ENCODE results near the gene SUN3.

SUN3 gene

GRCh38 chr7:48028938-48029337 is at the start of gene SUN3:
TSS of gene SUN3 (minus strand) at chr7:48029107. CDS start at chr7:48028938, 169 bp downstream.
- H3K9ac ChIP-seq (ENCODE audit: low read length in 2 of 2), result no peak within 1 kb of the TSS
- no peaks in the 10 kb centered on the region for H3K4me1 ChIP-seq (ENCODE audit: control insufficient read depth, insufficient read depth, low read length)
- peaks cover 0 to 2% of the 10 kb centered on the region in 2 donors for H3K27me3 ChIP-seq (ENCODE audit: control insufficient read depth in 1 of 2, insufficient read depth in 2 of 2, low read length in 2 of 2)
- H3K27ac ChIP-seq (ENCODE audit: low read length), result no peak within 1 kb of the TSS
- H3K9me3 ChIP-seq (ENCODE audit: control insufficient read depth in 2 of 2, low read length in 2 of 2), result no peaks in the 10 kb centered on the region
- no peak within 1 kb of the TSS for H3K4me3 ChIP-seq (ENCODE audit: low read length in 2 of 2)
- no peaks in the 10 kb centered on the region for H3K36me3 ChIP-seq (ENCODE audit: control insufficient read depth in 2 of 2, insufficient read depth in 2 of 2, low read length in 2 of 2)

GRCh38 chr7:48078470-48078869 is 49.6 kb upstream of the SUN3 start:
- Histone ChIP-seq H3K27me3 (ENCODE audit: control insufficient read depth in 1 of 2, insufficient read depth in 2 of 2, low read length in 2 of 2) (no peaks in the 10 kb centered on the region), H3K4me1 (ENCODE audit: control insufficient read depth, insufficient read depth, low read length) (no peaks in the 10 kb centered on the region), H3K9me3 (ENCODE audit: control insufficient read depth in 2 of 2, low read length in 2 of 2) (no peaks in the 10 kb centered on the region), H3K36me3 (ENCODE audit: control insufficient read depth in 2 of 2, insufficient read depth in 2 of 2, low read length in 2 of 2) (no peaks in the 10 kb centered on the region), H3K27ac (ENCODE audit: low read length) (no peak overlapping the region), H3K4me3 (ENCODE audit: low read length in 2 of 2) (no peak overlapping the region), H3K9ac (ENCODE audit: low read length in 2 of 2) (no peak overlapping the region)

- no peaks in the 10 kb centered on the region for H3K9me3 ChIP-seq (ENCODE audit: control insufficient read depth in 2 of 2, low read length in 2 of 2)
- no peak overlapping the region for H3K27ac ChIP-seq (ENCODE audit: low read length)
- H3K27me3 ChIP-seq (ENCODE audit: control insufficient read depth in 1 of 2, insufficient read depth in 2 of 2, low read length in 2 of 2), result no peaks in the 10 kb centered on the region
Measured at GRCh38 chr7:48077423-48077822, 48.5 kb upstream of the SUN3 start.

GRCh38 chr7:48074204-48074654 is 45.3 kb upstream of the SUN3 start:
- no peaks in the 10 kb centered on the region for H3K27me3 ChIP-seq (ENCODE audit: control insufficient read depth in 1 of 2, insufficient read depth in 2 of 2, low read length in 2 of 2)
- peaks cover 0 to 3% of the 10 kb centered on the region in 2 donors for H3K9me3 ChIP-seq (ENCODE audit: control insufficient read depth in 2 of 2, low read length in 2 of 2)
- H3K9ac ChIP-seq (ENCODE audit: low read length in 2 of 2), result no peak overlapping the region
- no peak overlapping the region for H3K27ac ChIP-seq (ENCODE audit: low read length)
- no peak overlapping the region for H3K4me3 ChIP-seq (ENCODE audit: low read length in 2 of 2)
- H3K36me3 ChIP-seq (ENCODE audit: control insufficient read depth in 2 of 2, insufficient read depth in 2 of 2, low read length in 2 of 2), result no peaks in the 10 kb centered on the region
- no peaks in the 10 kb centered on the region for H3K4me1 ChIP-seq (ENCODE audit: control insufficient read depth, insufficient read depth, low read length)

More at GRCh38 chr7:48077423-48077822, 48.5 kb upstream of the SUN3 start:
- Histone ChIP-seq H3K9ac (ENCODE audit: low read length in 2 of 2) (no peak overlapping the region), H3K36me3 (ENCODE audit: control insufficient read depth in 2 of 2, insufficient read depth in 2 of 2, low read length in 2 of 2) (no peaks in the 10 kb centered on the region), H3K4me3 (ENCODE audit: low read length in 2 of 2) (no peak overlapping the region), H3K4me1 (ENCODE audit: control insufficient read depth, insufficient read depth, low read length) (no peaks in the 10 kb centered on the region)

GRCh38 chr7:48067475-48067874 is 38.6 kb upstream of the SUN3 start:
- peaks cover 0 to 3% of the 10 kb centered on the region in 2 donors for H3K9me3 ChIP-seq (ENCODE audit: control insufficient read depth in 2 of 2, low read length in 2 of 2)
- H3K27me3 ChIP-seq (ENCODE audit: control insufficient read depth in 1 of 2, insufficient read depth in 2 of 2, low read length in 2 of 2), result no peaks in the 10 kb centered on the region
- no peaks in the 10 kb centered on the region for H3K36me3 ChIP-seq (ENCODE audit: control insufficient read depth in 2 of 2, insufficient read depth in 2 of 2, low read length in 2 of 2)
- no peak overlapping the region for H3K27ac ChIP-seq (ENCODE audit: low read length)
- no peak overlapping the region for H3K4me3 ChIP-seq (ENCODE audit: low read length in 2 of 2)
- H3K9ac ChIP-seq (ENCODE audit: low read length in 2 of 2), result no peak overlapping the region
- no peaks in the 10 kb centered on the region for H3K4me1 ChIP-seq (ENCODE audit: control insufficient read depth, insufficient read depth, low read length)

GRCh38 chr7:48063985-48064384 is 35.1 kb upstream of the SUN3 start:
- Histone ChIP-seq H3K4me1 (ENCODE audit: control insufficient read depth, insufficient read depth, low read length) (no peaks in the 10 kb centered on the region), H3K9ac (ENCODE audit: low read length in 2 of 2) (no peak overlapping the region), H3K4me3 (ENCODE audit: low read length in 2 of 2) (no peak overlapping the region), H3K27ac (ENCODE audit: low read length) (no peak overlapping the region), H3K36me3 (ENCODE audit: control insufficient read depth in 2 of 2, insufficient read depth in 2 of 2, low read length in 2 of 2) (no peaks in the 10 kb centered on the region), H3K9me3 (ENCODE audit: control insufficient read depth in 2 of 2, low read length in 2 of 2) (no peaks in the 10 kb centered on the region), H3K27me3 (ENCODE audit: control insufficient read depth in 1 of 2, insufficient read depth in 2 of 2, low read length in 2 of 2) (no peaks in the 10 kb centered on the region)

- Histone ChIP-seq H3K9me3 (ENCODE audit: control insufficient read depth in 2 of 2, low read length in 2 of 2) (no peaks in the 10 kb centered on the region), H3K36me3 (ENCODE audit: control insufficient read depth in 2 of 2, insufficient read depth in 2 of 2, low read length in 2 of 2) (no peaks in the 10 kb centered on the region), H3K4me3 (ENCODE audit: low read length in 2 of 2) (no peak overlapping the region), H3K4me1 (ENCODE audit: control insufficient read depth, insufficient read depth, low read length) (no peaks in the 10 kb centered on the region), H3K27me3 (ENCODE audit: control insufficient read depth in 1 of 2, insufficient read depth in 2 of 2, low read length in 2 of 2) (no peaks in the 10 kb centered on the region), H3K27ac (ENCODE audit: low read length) (no peak overlapping the region), H3K9ac (ENCODE audit: low read length in 2 of 2) (no peak overlapping the region)
Measured at GRCh38 chr7:48059706-48060105, 30.8 kb upstream of the SUN3 start.

GRCh38 chr7:48058990-48059389 is 30.1 kb upstream of the SUN3 start:
- Histone ChIP-seq H3K4me3 (ENCODE audit: low read length in 2 of 2) (no peak overlapping the region), H3K4me1 (ENCODE audit: control insufficient read depth, insufficient read depth, low read length) (no peaks in the 10 kb centered on the region), H3K27me3 (ENCODE audit: control insufficient read depth in 1 of 2, insufficient read depth in 2 of 2, low read length in 2 of 2) (no peaks in the 10 kb centered on the region), H3K36me3 (ENCODE audit: control insufficient read depth in 2 of 2, insufficient read depth in 2 of 2, low read length in 2 of 2) (no peaks in the 10 kb centered on the region), H3K9me3 (ENCODE audit: control insufficient read depth in 2 of 2, low read length in 2 of 2) (no peaks in the 10 kb centered on the region), H3K9ac (ENCODE audit: low read length in 2 of 2) (no peak overlapping the region), H3K27ac (ENCODE audit: low read length) (no peak overlapping the region)

- Histone ChIP-seq H3K9ac (ENCODE audit: low read length in 2 of 2) (no peak overlapping the region), H3K27me3 (ENCODE audit: control insufficient read depth in 1 of 2, insufficient read depth in 2 of 2, low read length in 2 of 2) (no peaks in the 10 kb centered on the region), H3K27ac (ENCODE audit: low read length) (no peak overlapping the region), H3K4me3 (ENCODE audit: low read length in 2 of 2) (no peak overlapping the region), H3K4me1 (ENCODE audit: control insufficient read depth, insufficient read depth, low read length) (no peaks in the 10 kb centered on the region), H3K9me3 (ENCODE audit: control insufficient read depth in 2 of 2, low read length in 2 of 2) (no peaks in the 10 kb centered on the region), H3K36me3 (ENCODE audit: control insufficient read depth in 2 of 2, insufficient read depth in 2 of 2, low read length in 2 of 2) (no peaks in the 10 kb centered on the region)
Measured at GRCh38 chr7:48053736-48054135, 24.8 kb upstream of the SUN3 start.

GRCh38 chr7:48052748-48053147 is 23.8 kb upstream of the SUN3 start:
- Histone ChIP-seq H3K4me3 (ENCODE audit: low read length in 2 of 2) (no peak overlapping the region), H3K4me1 (ENCODE audit: control insufficient read depth, insufficient read depth, low read length) (no peaks in the 10 kb centered on the region), H3K36me3 (ENCODE audit: control insufficient read depth in 2 of 2, insufficient read depth in 2 of 2, low read length in 2 of 2) (no peaks in the 10 kb centered on the region), H3K27ac (ENCODE audit: low read length) (no peak overlapping the region), H3K27me3 (ENCODE audit: control insufficient read depth in 1 of 2, insufficient read depth in 2 of 2, low read length in 2 of 2) (no peaks in the 10 kb centered on the region), H3K9ac (ENCODE audit: low read length in 2 of 2) (no peak overlapping the region), H3K9me3 (ENCODE audit: control insufficient read depth in 2 of 2, low read length in 2 of 2) (no peaks in the 10 kb centered on the region)

- no peaks in the 10 kb centered on the region for H3K4me1 ChIP-seq (ENCODE audit: control insufficient read depth, insufficient read depth, low read length)
- no peaks in the 10 kb centered on the region for H3K36me3 ChIP-seq (ENCODE audit: control insufficient read depth in 2 of 2, insufficient read depth in 2 of 2, low read length in 2 of 2)
- H3K9ac ChIP-seq (ENCODE audit: low read length in 2 of 2), result no peak overlapping the region
- H3K27ac ChIP-seq (ENCODE audit: low read length), result no peak overlapping the region
- no peaks in the 10 kb centered on the region for H3K27me3 ChIP-seq (ENCODE audit: control insufficient read depth in 1 of 2, insufficient read depth in 2 of 2, low read length in 2 of 2)
- H3K4me3 ChIP-seq (ENCODE audit: low read length in 2 of 2), result no peak overlapping the region
- no peaks in the 10 kb centered on the region for H3K9me3 ChIP-seq (ENCODE audit: control insufficient read depth in 2 of 2, low read length in 2 of 2)
Measured at GRCh38 chr7:48049850-48050249, 20.9 kb upstream of the SUN3 start.

Data from stomach smooth muscle (tissue), 2 donors.